Measurements from ENCODE around the gene GRAP. TPM values are rescaled to one million over a fixed set of nuclear protein-coding genes. Genes with fewer than 3 reads are reported as not detected.
A peak's percentile ranks its signal among the peaks of the same experiment; 100 is the strongest.

GRAP gene
- total and polyA plus RNA-seq, 9 of the 15 experiments (the other 6 are each of a cell fraction or from before 2014, with no cell fraction given): 0.07 to 0.41 (median 0.19) TPM; not detected in 5

DNA sequence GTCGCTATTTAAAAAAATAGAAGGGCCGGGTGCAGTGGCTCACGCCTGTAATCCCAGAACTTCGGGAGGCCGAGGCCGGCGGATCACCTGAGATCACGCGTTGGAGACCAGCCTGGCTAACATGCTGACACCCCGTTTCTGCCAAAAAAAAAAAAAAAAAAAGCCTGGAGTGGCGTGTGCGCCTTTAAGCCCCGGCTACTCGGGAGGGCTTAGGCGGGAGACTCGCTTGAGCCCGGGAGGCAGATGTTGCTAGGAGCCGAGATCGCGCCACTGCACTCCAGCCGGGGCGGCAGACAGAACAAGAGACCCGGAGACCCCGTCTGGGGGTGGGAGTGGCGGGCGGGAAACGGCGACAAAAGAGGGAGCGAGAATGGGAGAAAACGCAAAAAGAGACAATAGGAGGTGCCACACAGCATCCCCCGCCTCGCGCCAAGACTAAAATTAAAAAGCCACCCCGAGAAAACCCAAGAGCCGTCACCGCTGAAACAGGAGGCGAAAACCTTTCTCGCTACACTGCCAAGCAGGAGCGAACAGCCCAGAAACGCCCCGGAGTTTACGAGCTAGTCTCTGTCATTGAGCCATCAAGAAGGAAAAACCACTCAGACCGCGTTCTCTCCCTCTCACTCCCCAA, 16.7 kb upstream of the GRAP start (continued):
- TF ChIP-seq, protein P1, sequence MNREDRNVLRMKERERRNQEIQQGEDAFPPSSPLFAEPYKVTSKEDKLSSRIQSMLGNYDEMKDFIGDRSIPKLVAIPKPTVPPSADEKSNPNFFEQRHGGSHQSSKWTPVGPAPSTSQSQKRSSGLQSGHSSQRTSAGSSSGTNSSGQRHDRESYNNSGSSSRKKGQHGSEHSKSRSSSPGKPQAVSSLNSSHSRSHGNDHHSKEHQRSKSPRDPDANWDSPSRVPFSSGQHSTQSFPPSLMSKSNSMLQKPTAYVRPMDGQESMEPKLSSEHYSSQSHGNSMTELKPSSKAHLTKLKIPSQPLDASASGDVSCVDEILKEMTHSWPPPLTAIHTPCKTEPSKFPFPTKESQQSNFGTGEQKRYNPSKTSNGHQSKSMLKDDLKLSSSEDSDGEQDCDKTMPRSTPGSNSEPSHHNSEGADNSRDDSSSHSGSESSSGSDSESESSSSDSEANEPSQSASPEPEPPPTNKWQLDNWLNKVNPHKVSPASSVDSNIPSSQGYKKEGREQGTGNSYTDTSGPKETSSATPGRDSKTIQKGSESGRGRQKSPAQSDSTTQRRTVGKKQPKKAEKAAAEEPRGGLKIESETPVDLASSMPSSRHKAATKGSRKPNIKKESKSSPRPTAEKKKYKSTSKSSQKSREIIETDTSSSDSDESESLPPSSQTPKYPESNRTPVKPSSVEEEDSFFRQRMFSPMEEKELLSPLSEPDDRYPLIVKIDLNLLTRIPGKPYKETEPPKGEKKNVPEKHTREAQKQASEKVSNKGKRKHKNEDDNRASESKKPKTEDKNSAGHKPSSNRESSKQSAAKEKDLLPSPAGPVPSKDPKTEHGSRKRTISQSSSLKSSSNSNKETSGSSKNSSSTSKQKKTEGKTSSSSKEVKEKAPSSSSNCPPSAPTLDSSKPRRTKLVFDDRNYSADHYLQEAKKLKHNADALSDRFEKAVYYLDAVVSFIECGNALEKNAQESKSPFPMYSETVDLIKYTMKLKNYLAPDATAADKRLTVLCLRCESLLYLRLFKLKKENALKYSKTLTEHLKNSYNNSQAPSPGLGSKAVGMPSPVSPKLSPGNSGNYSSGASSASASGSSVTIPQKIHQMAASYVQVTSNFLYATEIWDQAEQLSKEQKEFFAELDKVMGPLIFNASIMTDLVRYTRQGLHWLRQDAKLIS (CRISPR knock-in tag; IDR thresholded peaks at IDR 0.05): peak; percentile 47; the same call in 1 of the 2 replicates
- TF ChIP-seq RFX1 (IDR thresholded peaks at IDR 0.05) (peak; percentile 50), OTX1 (CRISPR knock-in tag; IDR thresholded peaks at IDR 0.05) (peak; percentile 47; the same call in 1 of the 2 replicates), ILF3 (IDR thresholded peaks at IDR 0.05; ENCODE audit: borderline replicate concordance) (peak; percentile 91; the same call in 1 of the 2 replicates), ZNF764 (CRISPR knock-in tag; IDR thresholded peaks at IDR 0.05; ENCODE audit: low read depth) (peak; percentile 36; the same call in 1 of the 2 replicates), ZC3H4 (CRISPR knock-in tag; IDR thresholded peaks at IDR 0.05; ENCODE audit: borderline replicate concordance) (peak; percentile 53; the same call in 1 of the 2 replicates), PML (IDR thresholded peaks at IDR 0.05; ENCODE audit: low read length) (peak; percentile 55), ZBED1 (IDR thresholded peaks at IDR 0.05) (peak; percentile 90), MBD2 (IDR thresholded peaks at IDR 0.05; ENCODE audit: borderline replicate concordance, low read depth) (peak; percentile 43; the same call in 1 of the 2 replicates), POLR2G (IDR thresholded peaks at IDR 0.05; ENCODE audit: low read depth, low read length) (peak; percentile 67), ZNF41 (CRISPR knock-in tag; conservative IDR thresholded peaks at IDR 0.05) (0 out of 2 replicates have a peak, but pooled peaks have one; percentile 16), CSDE1 (IDR thresholded peaks at IDR 0.05) (peak in 1 of 2 experiments; percentile 78; a peak in 2 of 4 replicates), MAZ (CRISPR knock-in tag; conservative IDR thresholded peaks at IDR 0.05 in 1 of 2, IDR thresholded peaks at IDR 0.05 in 1 of 2) (peak in 1 of 2 experiments; percentile 45; a peak in 2 of 4 replicates), POLR2B (IDR thresholded peaks at IDR 0.05; ENCODE audit: low read depth, partially characterized antibody) (peak; percentile 49), SMAD4 (CRISPR knock-in tag; conservative IDR thresholded peaks at IDR 0.05) (peak; percentile 73)
- TF ChIP-seq, protein P2, sequence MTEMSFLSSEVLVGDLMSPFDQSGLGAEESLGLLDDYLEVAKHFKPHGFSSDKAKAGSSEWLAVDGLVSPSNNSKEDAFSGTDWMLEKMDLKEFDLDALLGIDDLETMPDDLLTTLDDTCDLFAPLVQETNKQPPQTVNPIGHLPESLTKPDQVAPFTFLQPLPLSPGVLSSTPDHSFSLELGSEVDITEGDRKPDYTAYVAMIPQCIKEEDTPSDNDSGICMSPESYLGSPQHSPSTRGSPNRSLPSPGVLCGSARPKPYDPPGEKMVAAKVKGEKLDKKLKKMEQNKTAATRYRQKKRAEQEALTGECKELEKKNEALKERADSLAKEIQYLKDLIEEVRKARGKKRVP (CRISPR knock-in tag; IDR thresholded peaks at IDR 0.05): peak; percentile 43; the same call in 1 of the 2 replicates
- TF ChIP-seq, protein P3, sequence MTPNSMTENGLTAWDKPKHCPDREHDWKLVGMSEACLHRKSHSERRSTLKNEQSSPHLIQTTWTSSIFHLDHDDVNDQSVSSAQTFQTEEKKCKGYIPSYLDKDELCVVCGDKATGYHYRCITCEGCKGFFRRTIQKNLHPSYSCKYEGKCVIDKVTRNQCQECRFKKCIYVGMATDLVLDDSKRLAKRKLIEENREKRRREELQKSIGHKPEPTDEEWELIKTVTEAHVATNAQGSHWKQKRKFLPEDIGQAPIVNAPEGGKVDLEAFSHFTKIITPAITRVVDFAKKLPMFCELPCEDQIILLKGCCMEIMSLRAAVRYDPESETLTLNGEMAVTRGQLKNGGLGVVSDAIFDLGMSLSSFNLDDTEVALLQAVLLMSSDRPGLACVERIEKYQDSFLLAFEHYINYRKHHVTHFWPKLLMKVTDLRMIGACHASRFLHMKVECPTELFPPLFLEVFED (CRISPR knock-in tag; conservative IDR thresholded peaks at IDR 0.05): peak; percentile 91
- TF ChIP-seq, protein P4, sequence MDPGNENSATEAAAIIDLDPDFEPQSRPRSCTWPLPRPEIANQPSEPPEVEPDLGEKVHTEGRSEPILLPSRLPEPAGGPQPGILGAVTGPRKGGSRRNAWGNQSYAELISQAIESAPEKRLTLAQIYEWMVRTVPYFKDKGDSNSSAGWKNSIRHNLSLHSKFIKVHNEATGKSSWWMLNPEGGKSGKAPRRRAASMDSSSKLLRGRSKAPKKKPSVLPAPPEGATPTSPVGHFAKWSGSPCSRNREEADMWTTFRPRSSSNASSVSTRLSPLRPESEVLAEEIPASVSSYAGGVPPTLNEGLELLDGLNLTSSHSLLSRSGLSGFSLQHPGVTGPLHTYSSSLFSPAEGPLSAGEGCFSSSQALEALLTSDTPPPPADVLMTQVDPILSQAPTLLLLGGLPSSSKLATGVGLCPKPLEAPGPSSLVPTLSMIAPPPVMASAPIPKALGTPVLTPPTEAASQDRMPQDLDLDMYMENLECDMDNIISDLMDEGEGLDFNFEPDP (CRISPR knock-in tag; IDR thresholded peaks at IDR 0.05): 0 out of 2 replicates have a peak, but pooled peaks have one; percentile 56
- TF ChIP-seq, protein P5, sequence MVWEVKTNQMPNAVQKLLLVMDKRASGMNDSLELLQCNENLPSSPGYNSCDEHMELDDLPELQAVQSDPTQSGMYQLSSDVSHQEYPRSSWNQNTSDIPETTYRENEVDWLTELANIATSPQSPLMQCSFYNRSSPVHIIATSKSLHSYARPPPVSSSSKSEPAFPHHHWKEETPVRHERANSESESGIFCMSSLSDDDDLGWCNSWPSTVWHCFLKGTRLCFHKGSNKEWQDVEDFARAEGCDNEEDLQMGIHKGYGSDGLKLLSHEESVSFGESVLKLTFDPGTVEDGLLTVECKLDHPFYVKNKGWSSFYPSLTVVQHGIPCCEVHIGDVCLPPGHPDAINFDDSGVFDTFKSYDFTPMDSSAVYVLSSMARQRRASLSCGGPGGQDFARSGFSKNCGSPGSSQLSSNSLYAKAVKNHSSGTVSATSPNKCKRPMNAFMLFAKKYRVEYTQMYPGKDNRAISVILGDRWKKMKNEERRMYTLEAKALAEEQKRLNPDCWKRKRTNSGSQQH (CRISPR knock-in tag; IDR thresholded peaks at IDR 0.05): peak; percentile 78; the same call in 1 of the 2 replicates

Data from K562 (cell line).